H54 (cell line): ENCODE data around the gene C16orf92.
"Not testable (repeated sequence)": the region's sequence is repeated elsewhere in the genome, so short reads cannot be mapped to it uniquely, and the experiment has no call there.

Experiments
- DNase-seq: peaks from one replicate; pipeline ENCODE4 v3.0.0; 2011; ENCODE audit warnings: low spot score, mixed read lengths; ENCODE audit not compliant: insufficient read length
- FAIRE-seq: peaks from 3 replicates; lab custom pipeline; 2011; peaks lifted over from hg19 to GRCh38; lab: Jason Lieb, UNC
- POLR2A ChIP-seq: IDR thresholded peaks from 2 replicates; pipeline ENCODE4 v1.6.1; 2011; ENCODE audit warnings: low read depth, mild to moderate bottlenecking, low read length

The C16orf92 gene

DNA sequence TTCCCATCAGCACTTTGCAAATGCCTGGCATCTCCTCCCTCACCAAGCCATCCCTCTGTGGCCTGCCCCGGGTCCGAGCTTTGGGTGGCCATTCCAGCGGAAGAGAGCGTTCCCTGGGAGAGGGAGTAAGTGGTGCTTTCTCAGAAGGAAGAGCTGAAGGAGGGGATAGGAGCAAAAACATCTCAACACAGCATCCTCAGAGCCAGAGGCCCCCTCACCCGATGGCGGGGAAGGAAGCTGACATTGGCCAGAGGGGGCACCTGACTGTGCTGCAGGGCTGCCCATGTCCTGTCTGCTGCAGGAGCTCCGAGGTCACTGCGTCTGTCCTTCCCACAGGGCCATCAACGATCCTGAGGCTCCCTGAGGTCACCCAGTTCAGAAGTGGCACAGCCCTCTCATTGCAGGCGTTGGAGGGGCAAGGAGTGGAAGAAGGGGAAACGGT is 8.5 kb downstream of the C16orf92 start:
- DNase-seq (no peak), FAIRE-seq (no peak)
- no peak for TF ChIP-seq POLR2A

DNA sequence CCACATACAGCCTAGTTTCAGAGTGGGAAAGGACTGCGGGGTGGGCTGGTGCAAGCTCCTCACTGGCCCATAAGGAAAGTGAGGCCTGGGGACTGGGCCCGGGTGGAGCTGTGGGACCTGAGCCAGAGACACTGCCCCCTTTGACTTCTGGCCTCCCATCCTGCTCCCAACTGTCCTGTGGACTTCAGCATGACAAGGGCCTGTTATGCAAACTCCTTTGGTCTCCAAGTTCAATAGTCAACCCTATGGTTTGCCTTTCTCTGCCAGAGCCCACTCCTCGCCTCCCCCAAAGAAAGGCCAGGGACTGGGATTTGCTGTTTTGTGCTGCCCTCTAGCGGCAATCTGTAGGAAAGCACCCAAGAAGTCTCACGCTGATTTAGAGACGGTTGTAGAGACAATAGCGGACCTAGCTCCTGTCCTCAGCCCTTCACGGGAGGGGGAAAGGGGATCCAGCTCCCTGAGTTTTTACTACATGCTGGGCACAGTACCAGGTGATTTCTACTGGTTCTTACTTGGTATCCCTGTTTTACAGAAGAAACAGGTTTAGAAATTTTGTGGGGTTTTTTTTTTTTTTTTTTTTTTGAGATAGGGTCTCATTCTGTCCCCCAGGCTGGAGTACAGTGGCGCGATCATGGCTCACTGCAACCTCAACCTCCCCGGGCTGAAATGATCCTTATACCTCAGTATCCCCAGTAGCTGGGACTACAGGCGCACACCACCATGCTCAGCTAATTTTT is 9.3 kb downstream of the C16orf92 start:
- TF ChIP-seq POLR2A, result no peak
- DNase-seq, result no peak
- FAIRE-seq, result peak; percentile 48

DNA sequence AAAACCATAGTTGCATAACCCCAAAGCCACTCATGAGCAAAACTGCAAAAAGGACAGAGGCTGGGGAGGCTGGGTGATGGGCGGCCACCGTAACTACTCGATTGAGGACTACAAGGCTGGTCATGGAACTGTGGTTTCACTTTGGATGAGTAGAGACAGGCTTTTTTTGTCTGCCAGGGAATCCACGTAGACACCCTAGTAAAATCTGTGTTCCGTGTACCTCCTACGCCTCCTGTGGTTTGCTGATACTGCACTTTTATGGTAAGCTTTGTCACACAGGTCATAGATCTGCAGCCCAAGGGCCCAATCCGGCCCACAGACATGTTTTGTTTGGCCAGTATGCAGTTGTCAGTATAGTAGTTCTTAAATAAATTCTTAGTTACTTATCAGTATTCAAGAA is 10.3 kb downstream of the C16orf92 start:
- FAIRE-seq, result no peak
- no peak for DNase-seq
- no peak for TF ChIP-seq POLR2A

DNA sequence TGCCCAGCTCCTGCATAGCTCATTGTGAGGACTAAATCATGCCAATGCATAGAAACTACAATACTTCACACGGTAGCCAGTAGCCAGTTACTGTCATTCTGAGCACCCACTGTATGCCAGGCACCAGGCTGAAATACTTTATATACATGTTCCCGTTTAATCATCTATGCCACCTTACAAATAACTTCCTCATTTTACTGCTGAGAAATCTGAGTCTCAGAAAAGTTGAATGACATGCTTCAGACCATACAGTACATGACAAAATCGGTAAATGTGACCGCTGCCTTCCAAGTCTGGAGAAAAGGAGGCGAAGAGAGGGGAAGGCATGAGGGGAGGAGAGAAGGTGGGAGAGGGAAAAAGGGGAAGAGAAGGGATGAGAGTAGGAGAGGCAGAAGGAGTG is 17.2 kb downstream of the C16orf92 start:
- TF ChIP-seq POLR2A, result no peak
- FAIRE-seq (no peak), DNase-seq (no peak)

DNA sequence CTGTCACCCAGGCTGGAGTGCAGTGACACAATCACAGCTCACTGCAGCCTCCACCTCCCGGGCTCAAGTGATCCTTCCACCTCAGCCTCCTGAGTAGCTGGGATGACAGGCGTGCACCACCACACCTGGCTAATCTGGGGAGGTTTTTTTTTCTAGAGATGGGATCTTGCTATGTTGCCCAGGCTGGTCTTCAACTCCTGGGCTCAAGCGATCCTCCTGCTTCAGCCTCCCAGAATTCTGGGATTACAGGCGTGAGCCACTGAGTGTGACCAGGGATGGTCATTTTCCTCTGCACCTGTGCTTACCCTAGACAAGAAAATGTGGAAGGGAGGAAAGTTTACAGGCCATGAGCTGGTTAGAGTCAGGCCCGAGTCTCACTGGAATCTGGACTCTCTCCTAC is 17.7 kb downstream of the C16orf92 start:
- DNase-seq, FAIRE-seq: not testable (repeated sequence)

DNA sequence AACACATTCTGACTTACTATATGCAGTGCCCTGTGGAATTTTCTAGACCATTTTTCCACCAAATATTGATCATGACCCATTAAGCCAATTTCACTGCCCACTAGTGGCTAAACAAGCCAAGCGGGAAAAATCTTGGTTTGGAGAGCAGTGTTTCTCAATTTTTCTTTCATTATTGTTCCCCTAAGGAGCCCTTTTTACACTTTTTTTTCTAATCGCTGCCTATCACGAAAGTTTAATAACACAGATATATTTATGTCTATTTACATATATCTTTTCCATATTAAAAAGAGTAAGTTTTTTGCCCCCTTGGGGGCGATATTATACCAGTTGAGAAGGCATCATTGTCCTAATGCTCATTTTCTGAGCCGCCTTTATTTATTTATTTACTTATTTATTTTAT is 18.8 kb downstream of the C16orf92 start:
- FAIRE-seq (no peak), DNase-seq (no peak)
- no peak for TF ChIP-seq POLR2A

DNA sequence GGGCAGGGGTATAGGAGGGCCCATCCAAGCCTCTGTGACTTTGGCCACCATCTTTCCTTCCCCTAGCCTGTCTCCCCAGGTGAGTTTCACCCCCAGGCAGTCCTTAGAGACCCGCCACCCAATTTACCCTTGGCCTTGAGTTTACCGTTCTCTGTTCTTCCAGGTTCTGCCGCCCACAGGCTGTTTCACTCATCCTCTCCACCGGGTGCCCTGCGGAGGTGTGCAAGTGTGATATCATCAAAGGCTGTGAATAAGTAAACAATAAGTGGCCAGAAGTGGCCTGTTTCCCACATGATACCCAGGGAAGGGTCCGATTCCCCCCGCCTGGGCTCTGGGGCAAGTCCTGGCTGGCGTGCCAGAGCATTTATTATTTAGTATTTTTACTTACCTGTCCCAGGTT is 23.2 kb downstream of the C16orf92 start:
- FAIRE-seq (no peak), DNase-seq (no peak)
- TF ChIP-seq POLR2A, result no peak

DNA sequence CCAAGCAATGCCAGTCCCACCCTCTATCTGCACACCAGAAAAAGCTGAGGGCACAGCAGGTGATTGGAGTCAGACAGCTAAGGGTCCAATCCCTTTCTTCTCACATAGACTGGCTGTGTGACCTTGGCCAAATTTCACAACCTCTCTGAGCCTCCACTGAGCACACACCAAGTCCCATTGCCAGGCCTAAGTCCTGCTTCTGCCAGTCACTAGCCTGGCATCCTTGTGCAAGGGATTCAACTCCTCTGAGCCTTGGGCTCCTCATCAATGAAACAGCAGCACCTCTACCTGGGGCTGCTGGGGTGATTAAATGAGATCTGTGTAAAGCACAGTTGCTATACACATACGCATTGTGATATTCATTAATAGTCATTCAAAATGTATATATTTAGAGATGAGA is 23.6 kb downstream of the C16orf92 start:
- no peak for TF ChIP-seq POLR2A
- DNase-seq, result no peak
- FAIRE-seq, result no peak

DNA sequence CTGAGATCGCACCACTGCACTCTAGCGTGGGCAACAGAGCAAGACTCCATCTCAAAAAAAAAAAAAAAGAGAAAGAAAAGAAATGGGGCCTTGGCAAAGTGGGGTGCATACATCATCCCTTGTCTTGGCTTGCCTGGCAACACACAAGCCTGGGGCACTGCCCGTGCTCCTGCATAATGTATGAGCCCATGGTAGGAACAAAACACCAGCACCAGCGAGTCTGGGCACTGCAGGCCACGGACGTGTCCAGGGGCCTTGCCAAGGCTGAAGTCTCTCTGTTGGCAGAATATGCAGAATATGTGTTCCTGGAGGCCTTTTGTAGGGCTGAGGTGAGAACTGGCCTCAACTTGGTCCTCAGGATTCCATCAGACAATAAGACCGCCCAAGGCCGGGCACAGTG is 26.9 kb downstream of the C16orf92 start:
- no peak for TF ChIP-seq POLR2A
- FAIRE-seq (no peak), DNase-seq (no peak)

DNA sequence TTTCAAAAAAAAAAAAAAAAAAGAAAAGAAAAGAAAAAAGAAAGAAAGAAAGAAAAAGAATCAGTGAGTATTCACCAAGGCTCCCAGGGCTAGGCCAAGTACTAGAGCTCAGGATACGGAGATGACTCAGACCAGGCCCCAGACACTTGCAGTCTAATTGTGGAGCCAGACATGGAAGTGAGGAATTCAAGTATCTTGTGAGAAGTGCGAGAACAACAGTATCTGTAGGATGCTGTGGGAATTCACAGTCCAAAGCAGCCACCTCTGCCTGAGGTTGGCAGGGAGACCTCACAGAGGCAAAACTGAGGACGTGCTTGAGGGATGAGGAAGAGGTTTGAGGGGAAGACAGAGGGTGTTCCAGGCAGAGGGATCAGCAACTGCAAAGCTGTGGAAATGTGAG is 28.5 kb downstream of the C16orf92 start:
- DNase-seq (peak; percentile 87), FAIRE-seq (peak; percentile 27)
- 0 out of 2 replicates have a peak, but pooled peaks have one; percentile 21 for TF ChIP-seq POLR2A

DNA sequence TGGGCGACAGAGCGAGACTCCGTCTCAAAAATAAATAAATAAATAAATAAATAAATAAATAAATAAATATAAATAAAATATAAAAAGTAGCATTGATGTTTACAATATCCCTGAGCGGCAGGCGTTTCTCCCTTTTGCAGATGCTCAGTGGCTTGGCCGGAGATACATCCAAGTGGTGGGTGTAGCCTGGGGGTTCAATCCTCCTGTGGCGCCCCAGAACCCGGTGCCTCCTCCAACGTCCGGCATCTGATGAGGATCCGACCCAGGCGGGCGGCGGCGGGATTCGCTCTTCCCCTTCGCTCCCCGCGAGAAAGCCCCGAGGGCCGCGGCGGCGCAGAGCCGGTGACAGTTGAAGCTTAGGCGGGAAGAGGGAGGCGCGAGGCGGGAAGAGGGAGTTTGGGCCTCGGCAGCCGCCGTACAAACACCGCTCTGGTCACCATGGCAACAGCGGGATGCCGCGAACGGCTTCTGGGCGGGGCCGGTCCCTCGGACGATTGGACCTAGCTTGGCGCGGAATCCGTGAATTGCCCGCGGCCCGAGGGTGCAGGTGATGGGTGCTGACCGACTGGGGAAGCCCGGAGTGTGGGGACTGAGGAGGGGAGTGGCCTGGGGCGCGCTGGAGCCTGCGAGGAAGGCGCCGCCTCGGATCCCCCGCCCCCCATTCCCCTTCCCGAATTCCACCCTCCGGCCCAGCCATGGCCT is 29.8 kb downstream of the C16orf92 start:
- no peak for FAIRE-seq
- no peak for TF ChIP-seq POLR2A
- DNase-seq, result peak; percentile 85

DNA sequence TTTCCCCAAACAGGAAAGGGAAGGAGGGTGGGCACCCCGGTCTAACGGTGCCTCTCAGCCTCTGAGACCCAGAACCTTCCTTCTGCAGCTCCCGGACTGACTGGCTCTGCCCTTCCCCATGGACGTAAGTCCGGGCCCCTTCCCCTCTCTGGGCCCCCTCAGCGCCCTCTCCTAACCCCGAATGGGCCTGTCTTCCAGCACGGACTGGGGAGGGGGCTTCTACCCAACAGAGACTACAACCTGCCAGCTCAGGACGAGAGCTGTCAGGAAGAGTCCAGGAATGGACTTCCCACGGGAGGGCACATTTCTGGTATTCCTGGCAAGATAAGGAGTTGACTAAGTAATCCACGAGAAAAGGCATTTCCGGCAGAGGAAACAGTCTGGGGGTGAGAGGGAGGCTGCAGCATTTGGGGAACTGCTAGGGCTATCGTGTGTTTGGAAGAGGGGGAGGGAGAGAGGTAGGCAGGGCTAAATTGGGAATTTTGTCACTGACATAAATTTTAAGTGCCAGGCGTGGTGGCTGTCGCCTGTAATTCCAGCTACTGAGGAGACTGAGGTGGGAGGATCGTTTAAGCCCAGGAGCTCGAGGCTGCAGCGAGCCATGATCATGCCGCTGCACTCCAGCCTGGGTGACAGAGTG is 30.5 kb downstream of the C16orf92 start:
- peak; percentile 70 for DNase-seq
- peak; percentile 37; the same call in 1 of the 2 replicates for TF ChIP-seq POLR2A
- no peak for FAIRE-seq

DNA sequence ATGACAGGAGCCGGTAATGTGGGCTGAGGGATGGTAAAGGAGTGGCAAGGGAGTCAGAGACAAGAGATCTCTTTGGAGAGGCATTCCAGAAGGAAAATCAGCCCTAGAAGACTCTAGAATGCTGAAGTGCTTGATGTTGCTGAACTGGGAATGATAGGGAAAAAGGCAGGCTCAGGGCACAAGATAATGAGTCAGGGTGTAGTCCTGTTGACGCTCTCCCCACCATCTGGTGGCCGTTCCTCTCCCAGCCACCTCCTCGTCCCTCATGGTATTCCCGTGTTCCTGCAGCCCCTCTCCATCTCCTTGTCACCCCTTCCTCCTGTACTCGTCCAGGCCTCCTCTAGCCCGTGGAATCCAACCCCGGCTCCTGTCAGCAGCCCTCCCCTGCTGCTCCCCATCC is 31.5 kb downstream of the C16orf92 start:
- FAIRE-seq, result no peak
- DNase-seq, result no peak
- TF ChIP-seq POLR2A, result no peak

DNA sequence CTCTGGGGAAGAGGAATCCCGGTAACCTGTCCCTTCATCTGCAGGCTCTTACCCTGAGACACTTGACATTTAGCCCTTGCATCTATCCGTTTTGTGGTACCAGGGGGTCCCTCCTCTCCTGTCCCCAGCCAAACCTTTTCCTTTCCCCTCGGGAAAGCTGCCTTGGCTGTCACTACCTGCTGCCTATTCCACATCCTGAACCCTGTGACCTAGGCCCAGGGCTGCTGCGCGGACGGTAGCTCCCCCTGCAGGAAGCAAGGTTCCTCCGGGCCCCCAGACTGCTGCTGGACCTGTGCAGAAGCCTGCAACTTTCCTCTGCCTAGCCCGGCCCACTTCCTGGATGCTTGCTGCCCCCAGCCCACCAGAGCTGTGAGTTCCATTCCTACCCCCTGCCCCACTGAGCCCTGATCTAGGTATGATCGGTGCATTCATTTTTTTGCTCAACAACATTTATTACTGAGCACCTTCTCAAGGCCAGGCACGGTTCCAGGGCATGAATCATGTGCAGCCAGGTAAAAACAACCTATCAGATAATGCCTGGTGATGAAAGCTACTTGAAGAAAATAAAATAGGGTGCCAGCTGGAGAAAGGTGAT is 32.1 kb downstream of the C16orf92 start:
- no peak for DNase-seq
- TF ChIP-seq POLR2A, result no peak
- no peak for FAIRE-seq

DNA sequence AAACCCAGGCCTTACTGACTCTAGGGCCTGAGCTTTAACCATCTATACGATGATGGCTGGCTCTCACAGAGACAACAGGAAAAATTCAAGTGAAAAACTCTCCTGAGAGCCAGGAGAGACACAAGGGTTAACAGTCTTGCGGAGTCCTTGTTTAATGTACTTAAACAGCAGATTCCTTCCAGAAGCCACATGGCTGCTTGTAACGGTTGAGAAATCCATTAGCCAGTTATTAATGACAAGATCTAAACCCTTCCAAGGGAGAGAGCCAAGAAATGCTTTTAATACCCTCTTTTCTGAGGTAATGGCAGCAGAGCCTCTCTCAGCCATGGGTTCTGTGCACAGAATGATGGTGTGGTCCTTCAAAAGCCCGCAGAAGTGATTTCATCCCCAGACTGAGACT is 37.3 kb downstream of the C16orf92 start:
- no peak for TF ChIP-seq POLR2A
- no peak for FAIRE-seq
- DNase-seq, result no peak
